ENCODE measurements around the gene SMR3B. TPM values are rescaled to one million over a fixed set of nuclear protein-coding genes. Genes with fewer than 3 reads are reported as not detected.

SMR3B gene
- total RNA-seq, 4 donors from 2014 or later: not detected

DNA sequence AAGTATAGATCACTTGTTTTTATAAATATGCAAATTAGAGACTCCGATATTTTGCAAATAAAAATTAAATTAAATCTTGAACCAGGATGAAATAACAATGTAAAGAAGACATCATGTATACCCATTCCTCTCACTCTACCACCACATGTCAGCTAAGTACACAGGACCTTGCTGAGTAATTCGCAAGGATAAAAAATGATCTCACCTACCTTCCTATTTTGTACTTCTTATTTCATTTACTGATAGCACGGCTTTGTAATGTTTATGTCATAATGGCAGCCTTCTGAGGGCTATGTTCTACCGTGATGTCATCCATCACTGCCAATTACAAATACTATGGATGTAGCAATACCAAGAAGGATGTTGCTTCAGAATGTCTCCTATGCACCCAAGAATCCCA, 10.9 kb upstream of the SMR3B start:
- no peak overlapping the region for H3K27ac ChIP-seq
- H3K27me3 ChIP-seq: no peaks in the 10 kb centered on the region
- no peak overlapping the region for H3K4me3 ChIP-seq
- ATAC-seq (no peak), DNase-seq (no peak)
- no peaks in the 10 kb centered on the region for H3K4me1 ChIP-seq
- TF ChIP-seq, protein P1, sequence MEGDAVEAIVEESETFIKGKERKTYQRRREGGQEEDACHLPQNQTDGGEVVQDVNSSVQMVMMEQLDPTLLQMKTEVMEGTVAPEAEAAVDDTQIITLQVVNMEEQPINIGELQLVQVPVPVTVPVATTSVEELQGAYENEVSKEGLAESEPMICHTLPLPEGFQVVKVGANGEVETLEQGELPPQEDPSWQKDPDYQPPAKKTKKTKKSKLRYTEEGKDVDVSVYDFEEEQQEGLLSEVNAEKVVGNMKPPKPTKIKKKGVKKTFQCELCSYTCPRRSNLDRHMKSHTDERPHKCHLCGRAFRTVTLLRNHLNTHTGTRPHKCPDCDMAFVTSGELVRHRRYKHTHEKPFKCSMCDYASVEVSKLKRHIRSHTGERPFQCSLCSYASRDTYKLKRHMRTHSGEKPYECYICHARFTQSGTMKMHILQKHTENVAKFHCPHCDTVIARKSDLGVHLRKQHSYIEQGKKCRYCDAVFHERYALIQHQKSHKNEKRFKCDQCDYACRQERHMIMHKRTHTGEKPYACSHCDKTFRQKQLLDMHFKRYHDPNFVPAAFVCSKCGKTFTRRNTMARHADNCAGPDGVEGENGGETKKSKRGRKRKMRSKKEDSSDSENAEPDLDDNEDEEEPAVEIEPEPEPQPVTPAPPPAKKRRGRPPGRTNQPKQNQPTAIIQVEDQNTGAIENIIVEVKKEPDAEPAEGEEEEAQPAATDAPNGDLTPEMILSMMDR (IDR thresholded peaks at IDR 0.05 in 4 of 5, conservative IDR thresholded peaks at IDR 0.05 in 1 of 5): no peak
- TF ChIP-seq POLR2A (IDR thresholded peaks at IDR 0.05): no peak
- H3K36me3 ChIP-seq: no peaks in the 10 kb centered on the region
- H3K9me3 ChIP-seq: no peaks in the 10 kb centered on the region
- in situ Hi-C loops (cut with MboI; ENCODE audit: low sequenced_read_pairs in 4 of 4): no loop called here
- intact Hi-C loops (cut with DNase I; ENCODE audit: low total_unique reads): no loop called here

DNA sequence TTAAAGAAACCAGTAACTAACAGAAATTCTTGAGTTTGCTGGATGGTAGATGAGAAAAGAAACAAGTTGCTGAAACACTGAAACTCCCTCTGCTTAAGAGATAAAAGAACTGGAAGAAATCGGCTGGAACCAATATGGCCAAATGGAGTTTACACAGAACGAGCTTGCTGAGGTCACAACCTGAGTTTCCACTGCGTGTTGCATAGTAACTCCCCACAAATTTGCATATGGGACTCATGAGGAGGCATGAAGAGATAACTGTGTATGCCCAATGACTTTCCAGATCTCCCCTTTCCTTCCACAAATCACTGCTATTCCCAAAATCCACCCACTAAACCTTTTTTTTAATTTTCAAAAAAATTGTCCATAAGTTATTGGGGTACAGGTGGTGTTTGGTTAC, 10.2 kb upstream of the SMR3B start:
- H3K36me3 ChIP-seq: no peaks in the 10 kb centered on the region
- no peak overlapping the region for H3K4me3 ChIP-seq
- ATAC-seq (no peak), DNase-seq (no peak)
- in situ Hi-C loops (cut with MboI; ENCODE audit: low sequenced_read_pairs in 4 of 4) (no loop called here), intact Hi-C loops (cut with DNase I; ENCODE audit: low total_unique reads) (no loop called here)
- H3K27ac ChIP-seq: no peak overlapping the region
- no peaks in the 10 kb centered on the region for H3K27me3 ChIP-seq
- no peaks in the 10 kb centered on the region for H3K9me3 ChIP-seq
- H3K4me1 ChIP-seq: no peaks in the 10 kb centered on the region
- TF ChIP-seq POLR2A (IDR thresholded peaks at IDR 0.05): no peak
- TF ChIP-seq, protein P1 (IDR thresholded peaks at IDR 0.05 in 4 of 5, conservative IDR thresholded peaks at IDR 0.05 in 1 of 5): no peak

DNA sequence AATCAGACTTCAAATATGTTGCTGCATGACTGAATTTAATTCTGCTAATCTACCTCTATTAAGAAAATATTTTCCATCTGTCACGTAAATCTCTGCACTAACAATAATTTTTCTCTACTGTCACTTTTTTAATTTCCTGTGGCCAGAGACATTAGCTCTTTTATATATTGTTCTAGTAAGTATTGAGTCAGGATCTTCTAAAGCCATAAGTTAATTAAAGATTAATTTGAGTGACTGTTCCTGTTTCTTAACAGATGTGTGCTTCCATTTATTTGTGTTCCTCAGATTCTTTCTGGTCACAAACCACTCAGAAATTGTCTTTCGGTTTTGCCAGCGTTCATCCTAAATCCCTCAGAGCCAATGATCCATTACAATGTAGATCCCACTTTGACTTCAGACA, 2.4 kb upstream of the SMR3B start:
- DNase-seq: no peak
- no peaks in the 10 kb centered on the region for H3K4me1 ChIP-seq
- H3K4me3 ChIP-seq: no peak overlapping the region
- no peaks in the 10 kb centered on the region for H3K27me3 ChIP-seq
- no peak overlapping the region for H3K27ac ChIP-seq
- no peak for ATAC-seq
- in situ Hi-C loops (cut with MboI; ENCODE audit: low sequenced_read_pairs in 4 of 4) (no loop called here), intact Hi-C loops (cut with DNase I; ENCODE audit: low total_unique reads) (no loop called here)
- H3K36me3 ChIP-seq: no peaks in the 10 kb centered on the region
- no peaks in the 10 kb centered on the region for H3K9me3 ChIP-seq
- TF ChIP-seq, protein P1 (IDR thresholded peaks at IDR 0.05 in 4 of 5, conservative IDR thresholded peaks at IDR 0.05 in 1 of 5): no peak
- no peak for TF ChIP-seq POLR2A (IDR thresholded peaks at IDR 0.05)

DNA sequence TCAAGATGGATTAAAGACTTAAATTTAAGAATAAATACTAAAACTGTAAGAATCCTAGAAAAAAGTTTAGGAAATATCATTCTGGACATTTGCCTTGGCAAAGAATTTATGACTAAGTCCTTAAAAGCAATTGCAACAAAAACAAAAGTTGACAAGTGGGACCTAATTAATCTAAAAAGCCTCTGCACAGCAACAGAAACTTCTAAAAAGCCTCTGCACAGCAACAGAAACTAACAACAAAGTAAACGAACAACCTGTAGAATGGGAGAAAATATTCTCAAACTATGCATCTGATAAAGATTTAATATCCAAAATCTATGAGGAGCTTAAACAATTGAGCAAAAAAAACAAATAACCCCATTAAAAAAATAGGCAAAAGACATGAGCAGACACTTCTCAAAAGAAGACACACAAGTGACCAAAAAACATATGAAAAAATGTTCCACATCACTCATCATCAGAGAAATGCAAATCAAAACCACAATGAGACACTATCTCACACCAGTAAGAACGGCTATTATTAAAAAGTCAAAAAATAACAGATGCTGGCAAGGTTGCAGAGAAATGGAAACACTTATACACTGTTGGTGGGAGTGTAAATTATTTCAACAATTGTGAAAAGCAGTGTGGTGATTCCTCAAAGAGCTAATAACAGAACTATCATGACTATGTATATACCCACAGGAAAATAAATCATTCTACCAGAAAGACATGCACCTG, 9.3 kb downstream of the SMR3B start:
- in situ Hi-C loops (cut with MboI; ENCODE audit: low sequenced_read_pairs in 4 of 4): no loop called here
- Histone ChIP-seq H3K4me3 (no peak overlapping the region), H3K36me3 (no peaks in the 10 kb centered on the region), H3K27me3 (no peaks in the 10 kb centered on the region), H3K27ac (no peak overlapping the region), H3K9me3 (no peaks in the 10 kb centered on the region), H3K4me1 (no peaks in the 10 kb centered on the region)
- no peak for ATAC-seq
- no peak for DNase-seq
- no peak for TF ChIP-seq POLR2A (IDR thresholded peaks at IDR 0.05)
- TF ChIP-seq, protein P1 (IDR thresholded peaks at IDR 0.05 in 4 of 5, conservative IDR thresholded peaks at IDR 0.05 in 1 of 5): no peak
- intact Hi-C loops (cut with DNase I; ENCODE audit: low total_unique reads): no loop called here

DNA sequence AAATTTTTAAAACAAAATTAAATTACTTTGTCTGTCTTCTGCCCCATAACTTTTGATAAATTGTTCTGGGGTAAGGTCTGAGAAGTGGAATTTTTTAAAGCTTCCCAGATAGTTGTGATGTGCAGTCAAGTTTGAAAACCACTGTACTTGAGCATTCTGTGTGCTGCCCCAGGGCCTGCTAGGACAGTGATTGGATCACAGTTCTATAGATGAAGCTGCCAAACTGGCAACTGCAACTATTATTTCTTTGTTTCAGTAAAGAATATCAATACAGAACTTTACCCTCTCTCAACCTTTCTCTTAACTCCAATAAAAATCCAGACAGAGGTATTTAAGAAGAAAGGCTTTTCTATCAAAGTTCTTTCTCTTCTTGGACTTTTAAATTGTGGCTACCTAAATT, 14.6 kb downstream of the SMR3B start, which contains the start of gene OPRPN:
Gene OPRPN (plus strand): TSS at position 361 of the 400 bp plus-strand sequence. CDS start 1,346 bp downstream, outside the sequence.
- intact Hi-C loops (cut with DNase I; ENCODE audit: low total_unique reads): no loop called here
- no peak for ATAC-seq
- no peaks in the 10 kb centered on the region for H3K36me3 ChIP-seq
- in situ Hi-C loops (cut with MboI; ENCODE audit: low sequenced_read_pairs in 4 of 4): no loop called here
- H3K4me3 ChIP-seq: no peak within 1 kb of the TSS
- DNase-seq: no peak
- H3K27me3 ChIP-seq: no peaks in the 10 kb centered on the region
- H3K4me1 ChIP-seq: no peaks in the 10 kb centered on the region
- H3K27ac ChIP-seq: no peak within 1 kb of the TSS
- TF ChIP-seq POLR2A (IDR thresholded peaks at IDR 0.05): no peak
- TF ChIP-seq, protein P1 (IDR thresholded peaks at IDR 0.05 in 4 of 5, conservative IDR thresholded peaks at IDR 0.05 in 1 of 5): no peak
- no peaks in the 10 kb centered on the region for H3K9me3 ChIP-seq

Data from gastrocnemius medialis (tissue), 4 donors.